OCI-LY1 (cell line): ENCODE measurements around the gene WDR70.

Experiments
- H2AFZ ChIP-seq: fragments of 200-600 bp; sonication (generic), shearing (Covaris generic); 2 replicates; pipeline ENCODE4 v1.6.0; 2014; ENCODE audit warnings: antibody characterized with exemption, mild to moderate bottlenecking, low read length
- H3F3A ChIP-seq: fragments of 200-600 bp; sonication (generic), shearing (Covaris generic); 2 replicates; pipeline ENCODE4 v1.6.0; 2014; ENCODE audit warnings: mild to moderate bottlenecking, antibody characterized with exemption, low read length, moderate library complexity; ENCODE audit not compliant: insufficient read depth
- H3K27ac ChIP-seq: fragments of 200-600 bp; sonication (generic); 2 replicates; pipeline ENCODE4 v1.5.1; 2014; ENCODE audit warnings: low read length, mixed run types, mild to moderate bottlenecking, low read depth; ENCODE audit not compliant: poor library complexity, severe bottlenecking
- H3K27me3 ChIP-seq: fragments of 200-600 bp; sonication (generic); 2 replicates; pipeline ENCODE4 v1.6.0; 2014; ENCODE audit warnings: antibody characterized with exemption, mild to moderate bottlenecking, low read length, moderate library complexity; ENCODE audit not compliant: insufficient read depth
- H3K36me3 ChIP-seq: fragments of 200-600 bp; sonication (generic); 2 replicates; pipeline ENCODE4 v1.6.1; 2014; ENCODE audit warnings: mild to moderate bottlenecking, antibody characterized with exemption, low read length, moderate library complexity, mixed read lengths; ENCODE audit not compliant: insufficient read depth
- H3K4me1 ChIP-seq: fragments of 200-600 bp; sonication (generic); 2 replicates; pipeline ENCODE4 v1.5.1; 2014; ENCODE audit warnings: mild to moderate bottlenecking, low read length, moderate library complexity; ENCODE audit not compliant: insufficient read depth, severe bottlenecking
- H3K4me2 ChIP-seq: fragments of 200-600 bp; sonication (generic), shearing (Covaris generic); 2 replicates; pipeline ENCODE4 v1.6.1; 2014; ENCODE audit warnings: low read length
- H3K4me3 ChIP-seq: fragments of 200-600 bp; sonication (generic); 2 replicates; pipeline ENCODE4 v1.5.1; 2014; ENCODE audit warnings: low read length, low read depth, mild to moderate bottlenecking, mixed read lengths; ENCODE audit not compliant: poor library complexity, severe bottlenecking
- H3K79me2 ChIP-seq: fragments of 200-600 bp; shearing (Covaris generic); 2 replicates; pipeline ENCODE4 v1.6.1; 2016; ENCODE audit warnings: mixed run types, low read length, mixed read lengths; ENCODE audit not compliant: insufficient read depth
- H3K9ac ChIP-seq: fragments of 200-600 bp; sonication (generic), shearing (Covaris generic); 2 replicates; pipeline ENCODE4 v1.6.1; 2014; ENCODE audit warnings: mild to moderate bottlenecking, low read length, mixed read lengths
- H3K9me2 ChIP-seq: fragments of 200-600 bp; sonication (generic), shearing (Covaris generic); 2 replicates; pipeline ENCODE4 v1.6.1; 2014; ENCODE audit warnings: low read depth, mild to moderate bottlenecking, low read length, mixed read lengths
- H3K9me3 ChIP-seq: fragments of 200-600 bp; shearing (Covaris generic); 2 replicates; pipeline ENCODE4 v1.6.1; 2014; ENCODE audit warnings: low read length, mixed read lengths
- H4K20me1 ChIP-seq: fragments of 200-600 bp; sonication (generic), shearing (Covaris generic); 2 replicates; pipeline ENCODE4 v1.6.0; 2016; ENCODE audit warnings: mild to moderate bottlenecking, low read length; ENCODE audit not compliant: insufficient read depth
- CTCF ChIP-seq: fragments of 200-600 bp; sonication (generic), shearing (Covaris generic); IDR thresholded peaks from 2 replicates; pipeline ENCODE4 v1.5.1; 2017; ENCODE audit warnings: mild to moderate bottlenecking, antibody characterized with exemption, low read length, moderate library complexity, mixed read lengths
- EZH2 ChIP-seq: fragments of 200-600 bp; sonication (generic), shearing (Covaris generic); IDR thresholded peaks from 2 replicates; pipeline ENCODE4 v1.8.0; 2017; ENCODE audit warnings: borderline replicate concordance, mixed run types, mild to moderate bottlenecking, antibody characterized with exemption, low read length, moderate library complexity, mixed read lengths

Gene WDR70

GRCh38 chr5:37734114-37734513, 355.0 kb downstream of the WDR70 start:
- Histone ChIP-seq H3K36me3 (0 out of 2 replicates have a peak, but pooled peaks cover 4% of the 10 kb centered on the region), H4K20me1 (no peaks in the 10 kb centered on the region), H3K4me2 (no peak overlapping the region), H3K79me2 (no peaks in the 10 kb centered on the region), H3F3A (no peaks in the 10 kb centered on the region; the same call in 1 of the 2 replicates), H3K9me2 (no peaks in the 10 kb centered on the region), H3K4me1 (peaks cover 16% of the 10 kb centered on the region), H3K27ac (no peak overlapping the region), H3K9ac (no peak overlapping the region), H2AFZ (no peak overlapping the region), H3K4me3 (no peak overlapping the region), H3K9me3 (no peaks in the 10 kb centered on the region), H3K27me3 (no peaks in the 10 kb centered on the region)
- TF ChIP-seq EZH2 (no peak), CTCF (no peak)

DNA sequence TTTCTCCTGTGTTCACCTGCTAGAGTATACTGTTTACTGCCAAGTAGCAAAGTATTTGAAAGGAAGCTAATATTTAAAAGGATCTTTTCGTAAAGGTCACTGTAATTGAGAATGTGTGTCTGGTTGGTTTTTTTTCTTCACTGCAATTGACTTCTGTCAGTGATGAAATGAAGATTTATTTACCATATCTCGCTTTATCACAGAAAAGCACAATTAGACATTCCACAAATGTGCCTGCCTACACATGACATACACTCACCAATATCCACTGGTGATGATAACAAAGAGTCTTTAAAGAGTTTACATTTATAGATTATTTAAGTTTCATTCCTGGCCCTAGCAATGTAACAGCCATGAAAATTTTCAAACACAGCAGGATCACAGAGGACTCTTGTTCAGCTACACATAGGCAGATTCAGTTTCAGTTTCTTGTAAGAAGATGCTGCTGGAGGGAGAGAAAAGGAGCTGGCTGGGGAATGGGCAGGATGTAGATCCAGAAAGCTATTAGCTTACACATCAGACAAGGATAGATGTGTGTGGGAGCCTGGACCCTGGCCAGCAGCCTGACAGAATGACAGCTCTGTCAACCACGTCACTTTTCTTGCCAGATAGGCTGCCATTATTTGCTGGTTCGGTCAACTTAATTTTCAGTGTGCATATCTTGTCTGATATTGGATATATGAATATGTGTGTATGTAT, 356.7 kb downstream of the WDR70 start:
- 0 out of 2 replicates have a peak, but pooled peaks cover 4% of the 10 kb centered on the region for H3K36me3 ChIP-seq
- no peak overlapping the region for H2AFZ ChIP-seq
- no peak overlapping the region for H3K4me3 ChIP-seq
- no peaks in the 10 kb centered on the region; the same call in 1 of the 2 replicates for H3F3A ChIP-seq
- no peaks in the 10 kb centered on the region for H3K9me2 ChIP-seq
- no peaks in the 10 kb centered on the region for H4K20me1 ChIP-seq
- H3K4me1 ChIP-seq = peaks cover 16% of the 10 kb centered on the region
- no peaks in the 10 kb centered on the region for H3K9me3 ChIP-seq
- H3K9ac ChIP-seq = no peak overlapping the region
- no peak overlapping the region for H3K27ac ChIP-seq
- no peak for TF ChIP-seq CTCF
- TF ChIP-seq EZH2 = no peak
- no peaks in the 10 kb centered on the region for H3K27me3 ChIP-seq
- no peak overlapping the region for H3K4me2 ChIP-seq
- H3K79me2 ChIP-seq = no peaks in the 10 kb centered on the region

- H3K9me2 ChIP-seq = no peaks in the 10 kb centered on the region
- H3K9ac ChIP-seq = no peak overlapping the region
- H3F3A ChIP-seq = no peaks in the 10 kb centered on the region; the same call in 1 of the 2 replicates
- H3K36me3 ChIP-seq = 0 out of 2 replicates have a peak, but pooled peaks cover 4% of the 10 kb centered on the region
- no peaks in the 10 kb centered on the region for H3K79me2 ChIP-seq
- no peak overlapping the region for H2AFZ ChIP-seq
- H4K20me1 ChIP-seq = no peaks in the 10 kb centered on the region
- no peaks in the 10 kb centered on the region for H3K27me3 ChIP-seq
- H3K4me2 ChIP-seq = no peak overlapping the region
- H3K9me3 ChIP-seq = no peaks in the 10 kb centered on the region
- H3K4me1 ChIP-seq = peaks cover 16% of the 10 kb centered on the region
- no peak overlapping the region for H3K4me3 ChIP-seq
- TF ChIP-seq EZH2 (no peak), CTCF (no peak)
- no peak overlapping the region for H3K27ac ChIP-seq
Measured at GRCh38 chr5:37736397-37736796, 357.3 kb downstream of the WDR70 start.
